Mucosa of stomach (tissue), 1 donor: ENCODE measurements around the gene PLXNA2.

Experiments
- H3K27me3 ChIP-seq: one replicate; pipeline ENCODE4 v1.7.0; 2013; ENCODE audit warnings: mild to moderate bottlenecking, low read length; ENCODE audit not compliant: control insufficient read depth, insufficient read depth
- H3K36me3 ChIP-seq: one replicate; pipeline ENCODE4 v1.7.0; 2013; ENCODE audit warnings: low read length; ENCODE audit not compliant: control insufficient read depth, insufficient read depth
- H3K4me1 ChIP-seq: one replicate; pipeline ENCODE4 v1.7.0; 2013; ENCODE audit warnings: mild to moderate bottlenecking, low read length; ENCODE audit not compliant: control insufficient read depth, insufficient read depth
- H3K4me3 ChIP-seq: one replicate; pipeline ENCODE4 v1.7.0; 2013; ENCODE audit warnings: low read length
- H3K9ac ChIP-seq: one replicate; pipeline ENCODE4 v1.7.0; 2013; ENCODE audit warnings: mild to moderate bottlenecking, low read length, moderate library complexity
- H3K9me3 ChIP-seq: one replicate; pipeline ENCODE4 v1.7.0; 2013; ENCODE audit warnings: mild to moderate bottlenecking, low read length, moderate library complexity; ENCODE audit not compliant: control insufficient read depth
- donor health status: Pancreatic carcinoma.

The PLXNA2 gene

DNA sequence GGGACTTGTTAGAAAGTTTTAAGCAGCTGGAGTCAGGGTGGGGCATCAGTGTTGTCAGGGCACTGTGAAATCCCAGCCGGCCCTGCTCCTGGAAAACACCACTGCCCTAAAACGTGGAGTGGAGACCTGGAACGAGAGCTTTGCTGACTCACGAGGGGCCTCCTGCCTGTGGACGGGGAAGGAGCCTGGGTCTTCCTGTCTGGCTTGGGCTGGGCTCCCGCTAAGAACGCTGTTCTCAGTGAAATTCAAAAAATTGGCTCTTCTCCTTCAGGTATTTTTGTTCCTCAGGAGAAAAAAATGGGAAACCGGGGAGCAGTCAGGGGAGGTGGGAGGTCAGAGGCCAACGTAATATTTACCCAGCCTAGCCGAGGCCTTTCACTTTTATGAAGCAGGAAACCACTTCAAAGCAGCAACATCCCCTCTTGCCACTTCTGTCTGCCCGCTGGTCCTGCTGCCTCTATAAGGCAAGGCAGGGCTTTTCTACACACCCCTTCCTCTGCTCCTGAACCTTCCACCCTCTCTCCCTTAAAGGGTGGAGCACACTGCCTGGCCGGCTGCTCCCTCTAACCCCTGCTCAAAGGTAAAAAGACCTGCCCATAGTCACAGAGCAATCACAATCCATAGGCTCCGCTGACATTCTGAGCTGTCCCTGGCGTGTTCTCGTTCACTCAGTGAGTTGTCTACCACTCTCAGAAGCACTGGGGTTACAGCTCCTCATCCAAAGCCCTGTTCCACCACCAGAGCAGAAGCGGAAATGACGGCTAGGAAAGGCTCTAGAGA, 8.0 kb downstream of the PLXNA2 start:
- Histone ChIP-seq H3K36me3 (no peaks in the 10 kb centered on the region), H3K4me1 (peaks cover 86% of the 10 kb centered on the region), H3K27me3 (no peaks in the 10 kb centered on the region), H3K9ac (peak overlapping the region; percentile 46), H3K4me3 (no peak overlapping the region), H3K9me3 (no peaks in the 10 kb centered on the region)

DNA sequence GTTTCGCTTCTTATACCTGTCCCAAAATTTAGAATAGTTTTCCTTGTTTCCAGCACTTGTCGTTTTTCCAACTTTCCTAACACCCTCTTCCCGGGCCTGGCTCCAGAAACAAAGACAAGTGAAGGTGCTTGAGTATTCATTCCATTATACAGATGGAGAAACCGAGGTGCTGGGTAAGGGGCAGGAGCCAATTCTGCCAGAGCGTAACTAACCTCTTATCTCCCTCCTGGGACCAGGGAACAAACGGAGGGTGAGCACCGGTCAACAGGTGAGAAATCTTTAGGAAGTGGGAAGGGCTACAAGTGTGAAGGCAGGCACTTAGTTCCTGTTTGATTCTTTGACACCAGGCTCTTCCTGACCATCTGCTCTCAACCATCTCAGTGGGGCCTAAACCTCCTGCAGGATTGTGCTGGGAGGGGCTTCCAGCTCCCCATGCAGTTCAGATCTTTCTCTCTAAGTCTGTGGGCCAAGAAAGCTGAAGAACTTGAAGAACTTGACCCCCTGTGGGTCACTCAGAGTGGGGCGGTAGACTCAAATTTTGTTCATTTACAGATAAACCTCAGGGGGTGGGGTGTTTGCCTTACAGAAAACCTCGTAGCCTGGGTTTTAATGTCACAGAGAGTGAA, 8.7 kb downstream of the PLXNA2 start:
- Histone ChIP-seq H3K27me3 (no peaks in the 10 kb centered on the region), H3K36me3 (no peaks in the 10 kb centered on the region), H3K4me1 (peaks cover 91% of the 10 kb centered on the region), H3K9me3 (no peaks in the 10 kb centered on the region), H3K4me3 (no peak overlapping the region), H3K9ac (peak overlapping the region; percentile 46)

DNA sequence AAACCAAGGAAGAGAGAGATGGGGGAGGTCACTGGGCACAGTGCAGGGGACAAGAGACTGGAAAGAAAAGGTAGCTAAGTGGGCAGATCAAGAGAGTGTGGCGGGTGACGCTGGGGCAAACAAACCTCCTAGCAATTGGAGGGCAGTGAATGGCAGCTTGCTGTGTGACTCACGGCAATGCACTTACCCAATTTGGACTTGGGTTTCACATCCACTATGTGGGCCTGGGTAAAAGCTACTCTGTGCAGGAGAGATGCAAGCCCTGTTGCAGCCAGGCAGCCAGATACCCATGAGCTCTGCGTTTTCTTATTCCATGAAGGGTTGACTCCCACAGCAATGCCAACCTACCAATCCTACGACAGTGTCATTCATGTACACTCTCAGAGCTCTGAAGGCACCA, 9.5 kb downstream of the PLXNA2 start:
- Histone ChIP-seq H3K36me3 (no peaks in the 10 kb centered on the region), H3K9me3 (no peaks in the 10 kb centered on the region), H3K4me1 (peaks cover 93% of the 10 kb centered on the region), H3K27me3 (no peaks in the 10 kb centered on the region), H3K9ac (no peak overlapping the region), H3K4me3 (no peak overlapping the region)

DNA sequence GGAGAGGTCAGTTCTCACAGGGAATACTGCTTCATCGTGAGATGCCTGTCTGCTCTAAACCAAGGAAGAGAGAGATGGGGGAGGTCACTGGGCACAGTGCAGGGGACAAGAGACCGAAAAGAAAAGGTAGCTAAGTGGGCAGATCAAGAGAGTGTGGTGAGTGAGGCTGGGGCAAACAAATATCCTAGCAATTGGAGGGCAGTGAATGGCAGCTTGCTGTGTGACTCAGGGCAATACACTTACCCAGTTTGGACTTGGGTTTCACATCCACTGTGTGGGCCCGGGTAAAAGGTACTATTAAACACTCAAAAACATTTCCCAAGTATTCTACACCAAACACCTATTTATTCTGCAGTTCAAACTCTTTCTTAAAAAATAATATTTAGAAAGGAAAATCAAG, 10.2 kb downstream of the PLXNA2 start:
- Histone ChIP-seq H3K4me3 (no peak overlapping the region), H3K4me1 (peaks cover 88% of the 10 kb centered on the region), H3K27me3 (no peaks in the 10 kb centered on the region), H3K36me3 (no peaks in the 10 kb centered on the region), H3K9ac (no peak overlapping the region), H3K9me3 (no peaks in the 10 kb centered on the region)

DNA sequence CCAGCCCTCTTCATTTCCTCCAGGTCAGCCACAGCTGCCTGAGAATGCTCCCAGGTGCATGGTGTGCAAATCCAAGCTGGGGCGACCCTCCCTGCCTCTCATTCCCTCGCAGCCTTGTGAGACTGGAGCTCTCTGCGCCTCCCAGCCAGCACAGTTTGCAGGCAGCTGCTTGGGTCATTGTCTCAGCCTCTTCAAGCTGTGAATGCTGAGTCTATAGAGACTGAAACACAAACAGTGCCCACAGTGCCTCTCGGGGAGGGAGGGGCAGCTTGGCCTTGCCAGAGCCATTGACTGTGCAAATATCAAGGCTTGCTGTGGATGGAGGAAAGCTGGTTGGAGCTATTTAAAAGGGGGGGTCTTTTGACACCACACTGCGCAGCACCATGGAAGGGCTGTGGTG, 10.6 kb downstream of the PLXNA2 start:
- no peaks in the 10 kb centered on the region for H3K36me3 ChIP-seq
- H3K9ac ChIP-seq = no peak overlapping the region
- H3K27me3 ChIP-seq = no peaks in the 10 kb centered on the region
- no peaks in the 10 kb centered on the region for H3K9me3 ChIP-seq
- H3K4me3 ChIP-seq = no peak overlapping the region
- H3K4me1 ChIP-seq = peaks cover 88% of the 10 kb centered on the region

DNA sequence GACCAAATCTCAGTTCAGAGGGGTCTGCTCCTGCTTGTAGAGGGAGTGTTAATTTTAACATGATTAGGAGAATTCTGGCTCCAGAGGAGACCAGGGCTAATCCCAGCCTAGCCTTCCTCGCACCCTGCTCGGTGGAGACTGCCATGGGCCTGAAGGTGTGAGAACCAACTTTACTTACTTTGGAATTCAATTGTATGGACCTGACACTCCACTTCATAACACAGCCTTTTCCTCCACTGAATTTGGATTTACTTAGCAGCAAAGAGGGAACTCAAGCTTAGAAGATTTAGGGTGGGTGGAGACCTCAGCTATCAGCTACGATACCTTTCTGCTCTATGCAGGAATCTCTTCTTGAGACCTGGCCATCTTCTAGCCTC, 11.5 kb downstream of the PLXNA2 start:
- H3K36me3 ChIP-seq = no peaks in the 10 kb centered on the region
- no peaks in the 10 kb centered on the region for H3K9me3 ChIP-seq
- H3K9ac ChIP-seq = no peak overlapping the region
- H3K4me1 ChIP-seq = peaks cover 88% of the 10 kb centered on the region
- H3K4me3 ChIP-seq = no peak overlapping the region
- no peaks in the 10 kb centered on the region for H3K27me3 ChIP-seq

DNA sequence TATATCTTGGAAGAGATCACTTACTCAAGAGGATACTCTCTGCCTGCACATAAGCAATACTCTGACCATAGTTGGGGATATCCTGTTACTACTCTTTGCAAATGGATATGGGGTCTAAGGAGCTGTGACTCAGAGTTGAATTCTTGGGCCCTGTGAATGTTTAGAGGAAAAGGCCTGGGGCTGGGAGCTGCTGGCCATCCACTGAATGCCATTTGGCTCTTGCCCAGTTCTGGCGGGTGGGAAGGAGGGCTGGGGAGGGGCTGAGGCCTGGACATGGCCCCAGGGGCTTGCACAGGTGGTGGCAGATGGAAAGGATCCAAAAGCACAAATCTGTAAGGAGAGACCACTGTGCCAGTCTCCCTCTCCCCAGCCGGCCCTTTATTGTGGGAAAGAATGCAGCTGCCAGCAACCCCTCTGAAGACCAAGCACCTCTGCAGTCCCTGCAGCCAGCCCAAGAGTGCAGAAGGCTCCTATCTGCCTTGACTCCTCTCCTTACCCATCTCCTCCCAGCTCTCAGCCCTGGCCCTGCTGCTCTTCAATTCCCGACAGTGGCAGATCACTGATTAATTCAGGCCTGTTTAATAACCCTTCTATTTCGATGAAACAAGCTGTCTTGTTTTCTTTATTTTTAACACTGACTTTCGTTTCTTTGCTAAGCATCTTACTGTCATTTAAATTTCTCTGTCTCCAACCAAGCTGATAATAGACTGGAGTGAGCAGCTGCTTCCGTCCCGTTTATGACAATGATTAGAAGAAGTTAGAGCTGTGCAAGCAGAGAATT, 12.1 kb downstream of the PLXNA2 start:
- Histone ChIP-seq H3K4me3 (no peak overlapping the region), H3K36me3 (no peaks in the 10 kb centered on the region), H3K9me3 (no peaks in the 10 kb centered on the region), H3K9ac (no peak overlapping the region), H3K27me3 (no peaks in the 10 kb centered on the region), H3K4me1 (peaks cover 88% of the 10 kb centered on the region)

DNA sequence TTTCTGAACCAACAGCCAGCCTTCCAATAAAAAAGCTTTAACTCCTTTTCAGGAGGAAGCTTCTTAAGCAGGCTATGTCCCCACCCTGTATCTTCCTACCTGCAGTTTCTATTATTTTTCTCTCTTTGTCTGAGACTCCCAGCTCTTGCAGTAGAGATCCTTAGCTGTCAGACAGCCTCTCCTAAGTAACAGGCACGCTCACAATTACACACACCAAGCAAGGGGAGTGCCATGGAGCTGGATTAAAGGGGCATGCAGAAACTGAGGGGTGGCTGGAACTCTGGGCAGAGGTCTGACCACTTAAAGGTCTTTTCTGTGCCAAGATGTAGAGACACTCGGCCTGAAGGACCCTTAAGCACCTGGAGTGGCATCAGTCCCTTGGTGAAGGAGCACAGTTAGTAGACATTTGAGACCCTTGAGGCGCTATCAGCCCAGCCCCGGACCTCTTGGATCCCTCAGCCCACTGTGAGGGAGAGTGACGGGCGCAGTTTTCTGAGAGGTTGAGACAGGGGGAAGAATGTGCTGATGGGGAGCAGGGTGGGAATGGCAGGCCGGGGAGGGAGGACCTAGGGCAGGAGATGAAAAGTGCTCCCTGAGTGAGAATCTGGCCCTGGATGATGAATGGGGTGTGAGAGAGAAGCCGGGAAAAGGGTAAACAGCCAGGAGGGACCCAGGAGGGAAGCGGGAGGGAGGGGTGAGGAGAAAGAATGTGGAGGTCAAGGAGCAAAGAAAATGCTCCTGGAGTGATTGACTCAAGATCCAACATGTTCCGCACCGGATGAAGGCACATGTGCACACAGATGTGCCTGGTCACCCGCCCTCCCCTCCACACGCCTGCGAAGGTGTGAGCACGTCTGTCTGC, 13.3 kb downstream of the PLXNA2 start:
- Histone ChIP-seq H3K4me3 (no peak overlapping the region), H3K36me3 (no peaks in the 10 kb centered on the region), H3K9ac (no peak overlapping the region), H3K4me1 (peaks cover 83% of the 10 kb centered on the region), H3K27me3 (no peaks in the 10 kb centered on the region), H3K9me3 (no peaks in the 10 kb centered on the region)

DNA sequence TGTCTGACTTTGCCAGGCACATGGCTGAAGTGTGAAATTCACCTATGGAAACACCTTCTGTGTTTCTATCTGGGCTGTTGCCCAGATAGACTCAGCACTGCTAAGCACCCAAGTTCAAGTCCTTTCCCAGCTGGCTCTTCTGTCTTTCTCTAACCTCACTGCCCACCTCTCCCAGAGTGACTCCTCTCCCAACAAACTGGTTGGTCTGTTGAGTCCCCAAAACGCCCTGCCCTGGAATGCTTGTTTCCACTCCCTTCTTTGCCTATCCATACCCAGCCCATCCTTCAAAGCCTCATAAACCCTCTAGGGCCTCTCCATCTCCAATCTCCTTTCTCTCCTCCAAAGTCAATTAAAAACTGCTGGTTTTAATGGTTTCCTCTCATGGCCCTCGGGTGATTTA, 15.6 kb downstream of the PLXNA2 start:
- Histone ChIP-seq H3K36me3 (no peaks in the 10 kb centered on the region), H3K4me1 (peaks cover 59% of the 10 kb centered on the region), H3K9ac (no peak overlapping the region), H3K9me3 (no peaks in the 10 kb centered on the region), H3K27me3 (no peaks in the 10 kb centered on the region), H3K4me3 (no peak overlapping the region)

DNA sequence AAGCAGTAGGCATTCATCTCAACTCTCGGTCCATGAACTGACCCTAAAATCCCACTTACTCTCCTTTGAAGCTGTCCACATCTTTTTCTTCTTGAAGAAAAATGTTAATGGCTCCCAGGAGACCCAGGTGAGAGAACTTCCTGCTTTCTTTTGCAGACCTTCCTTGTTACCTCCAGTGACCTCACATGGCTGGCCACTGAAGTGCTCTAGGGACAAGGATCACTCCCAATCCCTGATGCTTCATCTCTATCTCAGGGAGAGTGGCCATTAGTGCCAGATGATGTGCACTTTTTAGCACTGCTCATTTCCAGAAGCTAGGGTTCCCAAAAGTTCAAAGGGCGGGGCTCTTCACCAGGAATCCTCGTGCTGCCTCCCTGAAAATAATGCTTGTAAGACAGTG, 16.2 kb downstream of the PLXNA2 start:
- no peaks in the 10 kb centered on the region for H3K27me3 ChIP-seq

DNA sequence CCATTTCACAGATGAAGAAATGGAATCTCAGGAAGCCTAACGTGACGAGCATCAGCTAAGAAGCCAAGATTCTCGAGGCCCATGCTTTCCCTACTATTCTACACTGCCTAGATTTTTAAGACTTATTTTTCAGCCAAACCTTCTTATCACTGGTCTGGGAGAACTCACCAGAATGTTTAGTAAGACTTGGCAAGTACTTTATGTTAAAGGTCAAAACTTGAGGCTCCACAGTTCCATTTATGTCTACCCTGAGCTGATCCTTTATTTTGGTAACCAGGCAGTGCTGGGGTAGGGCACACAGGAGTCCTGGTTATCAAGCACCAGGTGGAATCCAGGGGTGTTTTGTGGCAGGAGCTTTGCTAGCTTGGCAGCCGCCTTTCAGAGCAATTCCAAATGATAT, 16.8 kb downstream of the PLXNA2 start:
- Histone ChIP-seq H3K27me3 (no peaks in the 10 kb centered on the region), H3K4me1 (peaks cover 49% of the 10 kb centered on the region), H3K9ac (no peak overlapping the region), H3K4me3 (no peak overlapping the region), H3K36me3 (no peaks in the 10 kb centered on the region), H3K9me3 (no peaks in the 10 kb centered on the region)

More for the DNA sequence above, 16.2 kb downstream of the PLXNA2 start:
- H3K9me3 ChIP-seq = no peaks in the 10 kb centered on the region
- H3K36me3 ChIP-seq = no peaks in the 10 kb centered on the region
- H3K4me3 ChIP-seq = no peak overlapping the region
- H3K9ac ChIP-seq = no peak overlapping the region
- H3K4me1 ChIP-seq = peaks cover 54% of the 10 kb centered on the region
